GM18517 (cell line): ENCODE results near the gene LRRC3.
"Not testable (repeated sequence)": the region's sequence is repeated elsewhere in the genome, so short reads cannot be mapped to it uniquely, and the experiment has no call there.

Source experiments
- ATAC-seq: cut with Tn5 transposase; IDR thresholded peaks from one replicate; pipeline ENCODE4 v1.9.1; 2021; ENCODE audit warnings: mild to moderate bottlenecking, moderate library complexity; ENCODE audit not compliant: unreplicated experiment

LRRC3 gene

DNA sequence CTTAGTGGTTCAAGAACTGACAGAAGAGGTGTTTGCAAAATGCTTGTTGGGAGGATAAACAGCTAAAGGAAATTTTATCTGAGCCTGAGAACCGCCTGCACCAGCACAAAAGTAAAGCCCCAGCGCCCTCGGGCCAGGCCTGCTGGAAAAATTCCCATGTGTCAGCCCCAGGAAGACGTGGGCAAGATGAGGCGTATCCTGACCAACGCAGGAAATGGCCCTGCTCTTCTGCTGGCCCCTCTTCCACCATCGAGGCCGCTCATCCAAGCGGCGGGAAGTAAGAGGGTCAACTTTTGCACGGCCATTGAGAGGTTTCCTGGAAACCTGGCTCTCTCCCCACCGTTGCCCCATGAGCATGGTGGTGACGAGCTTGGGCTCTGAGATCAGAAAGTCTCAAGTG is 39.6 kb downstream of the LRRC3 start:
- no peak for ATAC-seq

- no peak for ATAC-seq
Measured at GRCh38 chr21:44495611-44496563, 40.6 kb downstream of the LRRC3 start.

GRCh38 chr21:44496564-44497550 is 41.5 kb downstream of the LRRC3 start:
- ATAC-seq = no peak

- no peak for ATAC-seq
Measured at GRCh38 chr21:44497703-44498126, 42.4 kb downstream of the LRRC3 start.

DNA sequence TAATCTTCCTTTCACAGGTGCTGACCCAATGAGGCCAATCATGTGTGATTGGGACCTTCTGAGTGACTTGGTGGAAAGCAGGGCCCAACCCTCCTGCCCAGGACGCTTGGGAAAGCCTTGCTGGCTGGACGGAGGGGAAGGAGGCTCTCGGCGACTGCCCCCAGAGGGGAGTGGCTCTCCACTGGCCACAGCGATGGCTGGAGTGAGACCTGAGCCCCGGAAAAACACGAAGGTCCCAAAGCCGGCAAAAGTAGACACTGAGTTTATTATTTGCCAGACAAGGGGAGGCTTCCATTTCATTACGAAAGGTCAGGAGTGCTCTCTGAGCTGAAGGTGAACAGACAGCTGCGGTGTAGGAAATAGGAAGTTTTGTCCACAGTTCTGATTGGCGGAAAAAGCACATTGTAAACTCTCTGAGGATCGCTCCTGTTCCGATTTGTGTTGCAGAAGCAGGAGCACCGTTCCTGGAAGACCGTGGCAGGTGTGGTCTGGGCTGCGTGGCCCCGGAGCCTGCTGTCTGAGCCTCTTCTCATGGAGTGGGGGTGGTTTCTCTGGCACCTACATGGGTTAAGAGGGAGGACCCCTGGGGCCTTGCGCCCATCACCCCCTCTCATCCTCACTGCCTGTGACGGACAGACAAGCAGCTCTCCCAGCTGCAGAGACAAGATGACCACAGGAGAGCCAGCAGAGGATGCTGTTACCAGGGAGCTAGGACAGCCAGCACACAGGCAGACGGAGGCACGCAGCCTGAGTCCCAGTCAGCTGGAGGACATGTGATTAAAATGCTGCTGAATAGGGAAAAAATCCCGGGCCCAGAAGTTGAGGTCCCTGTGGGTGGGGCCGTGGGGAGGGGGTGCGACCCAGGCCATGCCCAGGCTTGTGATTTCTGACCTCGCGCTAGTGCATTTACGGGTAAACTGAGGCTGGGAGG is 43.2 kb downstream of the LRRC3 start:
- no peak for ATAC-seq

- no peak for ATAC-seq
Measured at GRCh38 chr21:44499211-44499560, 43.9 kb downstream of the LRRC3 start.

- no peak for ATAC-seq
Measured at GRCh38 chr21:44499631-44500030, 44.3 kb downstream of the LRRC3 start.

- no peak for ATAC-seq
Measured at GRCh38 chr21:44500111-44500510, 44.8 kb downstream of the LRRC3 start.

DNA sequence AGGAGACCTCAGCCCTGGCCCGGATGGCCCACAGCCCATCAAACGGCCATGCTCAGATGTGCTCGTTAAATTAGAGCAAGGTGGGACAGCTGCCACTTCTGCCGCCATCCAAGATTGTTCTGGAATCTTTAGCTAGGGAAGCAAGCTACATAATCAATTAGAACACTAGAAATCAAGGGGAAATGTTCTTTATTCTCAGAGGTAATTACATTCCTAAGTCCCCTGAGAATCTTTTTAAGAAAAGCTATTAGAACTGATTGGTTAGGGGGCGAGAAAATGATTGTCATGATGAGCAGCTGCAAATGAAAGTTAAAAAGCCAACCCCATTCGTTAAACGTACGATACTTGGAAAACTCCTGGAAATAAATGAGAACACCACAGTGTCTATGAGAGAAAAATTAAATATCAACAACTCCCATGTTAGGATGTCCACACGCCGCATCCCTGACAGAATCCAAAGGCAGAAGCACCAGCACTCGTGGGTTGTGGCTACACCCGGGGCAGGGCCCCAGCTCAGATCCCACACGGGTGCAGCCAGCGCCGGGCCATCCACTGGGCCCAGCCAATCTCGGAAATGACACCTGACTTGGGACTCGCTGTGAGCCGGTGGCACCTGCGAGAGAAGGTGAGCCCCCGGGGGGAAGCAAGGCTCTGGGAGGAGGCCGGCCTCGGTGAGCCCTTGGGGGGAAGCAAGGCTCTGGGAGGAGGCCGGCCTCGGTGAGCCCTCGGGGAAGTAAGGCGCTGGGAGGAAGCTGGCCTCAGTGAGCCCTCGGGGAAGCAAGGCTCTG is 47.1 kb downstream of the LRRC3 start:
- ATAC-seq = no peak

GRCh38 chr21:44503006-44503889 is 47.9 kb downstream of the LRRC3 start:
- ATAC-seq = not testable (repeated sequence)

DNA sequence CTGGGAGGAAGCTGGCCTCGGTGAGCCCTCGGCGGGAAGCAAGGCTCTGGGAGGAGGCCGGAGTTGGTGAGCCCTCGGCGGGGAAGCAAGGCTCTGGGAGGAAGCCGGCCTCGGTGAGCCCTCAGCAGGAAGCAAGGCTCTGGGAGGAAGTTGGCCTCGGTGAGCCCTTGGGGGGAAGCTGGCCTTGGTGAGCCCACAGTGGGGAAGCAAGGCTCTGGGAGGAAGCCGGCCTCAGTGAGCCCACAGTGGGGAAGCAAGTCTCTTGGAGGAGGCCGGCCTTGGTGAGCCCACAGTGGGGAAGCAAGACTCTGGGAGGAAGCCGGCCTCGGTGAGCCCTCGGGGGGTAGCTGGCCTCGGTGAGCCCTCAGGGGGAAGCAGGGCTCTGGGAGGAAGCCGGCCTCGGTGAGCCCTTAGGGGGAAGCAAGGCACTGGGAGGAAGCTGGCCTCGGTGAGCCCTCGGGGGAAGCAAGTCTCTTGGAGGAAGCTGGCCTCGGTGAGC is 48.6 kb downstream of the LRRC3 start:
- ATAC-seq = no peak

DNA sequence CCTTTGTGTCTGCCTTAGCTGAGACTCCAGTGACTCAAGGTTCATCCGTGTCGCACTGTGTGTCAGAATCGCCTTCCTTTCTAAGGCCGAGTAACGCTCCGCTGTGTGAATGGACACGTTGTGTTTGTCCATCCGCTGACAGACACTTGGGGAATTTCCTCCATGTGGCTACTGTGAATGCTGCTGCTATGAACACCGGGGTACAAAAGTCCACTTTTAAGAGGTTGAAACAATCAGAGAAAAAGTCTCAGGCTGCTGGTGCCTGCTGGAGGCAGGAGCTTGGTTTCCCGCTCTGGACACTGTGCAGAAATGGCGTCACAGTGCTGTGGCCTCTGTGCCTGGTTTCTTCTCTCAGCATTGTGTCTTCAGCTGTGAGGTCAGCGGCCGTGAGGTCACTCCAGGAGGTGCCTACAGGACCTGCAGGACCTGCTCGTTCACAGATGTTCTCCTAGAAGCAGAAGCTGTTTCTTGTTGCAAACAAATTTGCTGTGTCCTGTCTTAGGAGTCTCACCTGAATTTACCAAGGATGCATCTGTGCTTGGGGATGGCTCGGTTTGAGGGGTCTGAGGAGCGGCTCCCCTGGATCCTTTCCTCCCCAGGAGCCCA is 50.5 kb downstream of the LRRC3 start:
- no peak for ATAC-seq

- ATAC-seq = no peak
Measured at GRCh38 chr21:44506279-44507255, 51.3 kb downstream of the LRRC3 start.

- ATAC-seq = no peak
Measured at GRCh38 chr21:44507673-44508425, 52.5 kb downstream of the LRRC3 start.

DNA sequence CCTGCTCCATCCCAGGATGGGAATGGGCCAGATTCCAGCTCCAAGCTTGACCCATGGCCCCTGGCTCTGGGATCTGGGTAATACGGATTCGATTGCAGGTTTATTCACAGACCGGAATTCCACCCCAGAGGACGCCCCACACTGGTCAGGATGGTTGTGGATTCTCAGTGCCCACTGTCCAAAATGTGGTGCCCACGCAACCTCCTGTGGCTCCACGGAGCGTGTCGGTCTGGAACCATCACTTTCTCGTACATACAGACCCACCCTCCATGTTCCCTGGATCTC is 53.1 kb downstream of the LRRC3 start:
- ATAC-seq = no peak

- no peak for ATAC-seq
Measured at GRCh38 chr21:44508711-44509445, 53.6 kb downstream of the LRRC3 start.
